Keratinocyte (primary cell): ENCODE results near the gene ADAMTSL3. TPM values are rescaled to one million over a fixed set of nuclear protein-coding genes. Genes with fewer than 3 reads are reported as not detected.

Experiments
- DNase-seq: peaks from one replicate; pipeline ENCODE4 v3.0.0-alpha.2; 2011; ENCODE audit warnings: low read depth, missing footprints, low spot score
- FAIRE-seq: peaks from 2 replicates; lab custom pipeline; 2011; peaks lifted over from hg19 to GRCh38; lab: Jason Lieb, UNC
- H2AFZ ChIP-seq: 2 replicates; pipeline ENCODE4 v1.6.0; 2012; ENCODE audit warnings: low read length, control low read depth, inconsistent platforms; ENCODE audit not compliant: control insufficient read depth
- H3K27ac ChIP-seq: 2 replicates; pipeline ENCODE4 v1.5.1; 2011; ENCODE audit warnings: low read length; ENCODE audit not compliant: control insufficient read depth, insufficient read depth
- H3K27me3 ChIP-seq: 3 replicates; pipeline ENCODE4 v1.6.0; 2011; ENCODE audit warnings: low read length; ENCODE audit not compliant: control insufficient read depth, insufficient read depth; ENCODE audit errors: extremely low read depth
- H3K36me3 ChIP-seq, 2 experiments: 2 replicates in 1 of 2; 3 replicates in 1 of 2; pipeline ENCODE4 v1.5.1; 2011; ENCODE audit warnings: low read length in 2 of 2, mild to moderate bottlenecking in 1 of 2; ENCODE audit not compliant: control insufficient read depth in 2 of 2, insufficient read depth in 2 of 2; ENCODE audit errors: extremely low read depth in 1 of 2
- H3K4me1 ChIP-seq: 3 replicates; pipeline ENCODE4 v1.5.1; 2011; ENCODE audit warnings: low read length; ENCODE audit not compliant: control insufficient read depth, insufficient read depth; ENCODE audit errors: extremely low read depth
- H3K4me2 ChIP-seq: 3 replicates; pipeline ENCODE4 v1.6.0; 2011; ENCODE audit warnings: low read depth, low read length; ENCODE audit not compliant: control insufficient read depth, insufficient read depth; ENCODE audit errors: extremely low read depth
- H3K4me3 ChIP-seq, 3 experiments: fragments of 200-600 bp in 1 of 3; sonication (generic) in 1 of 3; 2 replicates in 2 of 3; 3 replicates in 1 of 3; pipeline ENCODE4 v1.5.1; 2011 to 2016; ENCODE audit warnings: low read length in 3 of 3, mild to moderate bottlenecking in 3 of 3, control low read depth in 2 of 3, inconsistent platforms in 1 of 3, low read depth in 1 of 3, mixed read lengths in 1 of 3, mixed run types in 1 of 3, moderate library complexity in 1 of 3; ENCODE audit not compliant: control insufficient read depth in 2 of 3, insufficient read depth in 2 of 3; ENCODE audit errors: extremely low read depth in 1 of 3
- H3K79me2 ChIP-seq: 2 replicates; pipeline ENCODE4 v1.6.0; 2012; ENCODE audit warnings: low read length; ENCODE audit not compliant: control insufficient read depth, insufficient read depth
- H3K9ac ChIP-seq: 3 replicates; pipeline ENCODE4 v1.6.0; 2011; ENCODE audit warnings: low read length; ENCODE audit not compliant: control insufficient read depth, insufficient read depth; ENCODE audit errors: extremely low read depth
- H3K9me1 ChIP-seq: 3 replicates; pipeline ENCODE4 v1.6.0; 2011; ENCODE audit warnings: low read length; ENCODE audit not compliant: control insufficient read depth, insufficient read depth; ENCODE audit errors: extremely low read depth
- H3K9me3 ChIP-seq: 2 replicates; pipeline ENCODE4 v1.5.1; 2012; ENCODE audit warnings: low read depth, low read length; ENCODE audit not compliant: control insufficient read depth
- H4K20me1 ChIP-seq: 3 replicates; pipeline ENCODE4 v1.6.0; 2011; ENCODE audit warnings: low read length; ENCODE audit not compliant: control insufficient read depth, insufficient read depth; ENCODE audit errors: extremely low read depth
- CTCF ChIP-seq, 3 experiments: IDR thresholded peaks in 1 of 3; conservative IDR thresholded peaks in 1 of 3; optimal IDR thresholded peaks in 1 of 3; 2 replicates in 2 of 3; 3 replicates in 1 of 3; pipeline versions ENCODE3 to v1.5.1; 2011; ENCODE audit warnings: low read length in 3 of 3, mild to moderate bottlenecking in 3 of 3, moderate library complexity in 2 of 3, control low read depth in 1 of 3, inconsistent platforms in 1 of 3; ENCODE audit not compliant: insufficient read depth in 2 of 3; ENCODE audit errors: extremely low read depth in 1 of 3
- EZH2 ChIP-seq: IDR thresholded peaks from one replicate; pipeline ENCODE4 v1.6.1; 2012; ENCODE audit warnings: inconsistent platforms, mild to moderate bottlenecking, low read length, moderate library complexity
- dilution Hi-C: fragments of 300-500 bp; cut with MboI; formaldehyde crosslinking; loops from one replicate; pipeline ENCODE4 v1.7.0; 2020; ENCODE audit warnings: low sequenced_read_pairs; ENCODE audit not compliant: extremely low pct_ligation_motif_present
- polyA plus RNA-seq, 5 experiments: library from polyadenylated mRNA; depleted of rRNA in 3 of 5; stranded (reverse) in 3 of 5; stranded (forward) in 1 of 5; unstranded in 1 of 5; fragments of >200 nt; gene quantifications; 1 replicate in 1 of 5; 2 replicates in 3 of 5; 3 replicates in 1 of 5; pipeline versions ENCODE4 v1.2.1 to v1.2.3, GENCODE V29; 2011 to 2012; ENCODE audit warnings: missing spikeins in 2 of 5, low read depth in 1 of 5, low replicate concordance in 1 of 5

ADAMTSL3 gene
- polyA plus RNA-seq, 1 donor (not counting 4 experiments of a cell fraction or from before 2014, with no cell fraction given), result 0.01 TPM

DNA sequence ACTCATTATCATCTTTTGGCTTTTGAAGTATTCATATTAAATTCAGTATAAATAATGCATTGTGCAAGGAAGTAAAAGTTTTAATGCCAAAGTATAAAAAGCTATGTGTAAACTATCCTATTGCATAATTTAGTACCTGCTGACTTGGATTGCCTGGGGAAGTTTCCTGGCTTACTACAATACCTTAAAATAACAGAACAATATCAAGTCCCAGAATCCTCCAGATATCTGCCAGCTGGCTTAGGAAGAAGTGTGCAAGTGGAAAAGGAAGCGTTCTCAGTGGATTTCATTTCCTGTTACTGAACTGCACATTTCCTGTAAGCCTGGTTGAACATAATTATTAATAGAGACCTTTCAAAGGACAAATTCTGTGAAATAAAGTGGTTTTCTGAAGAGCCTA, 236.7 kb downstream of the ADAMTSL3 start:
- Histone ChIP-seq H3K79me2 (no peaks in the 10 kb centered on the region), H3K9me3 (no peaks in the 10 kb centered on the region), H2AFZ (no peak overlapping the region), H4K20me1 (no peaks in the 10 kb centered on the region), H3K9ac (no peak overlapping the region), H3K27ac (no peak overlapping the region), H3K4me2 (no peak overlapping the region), H3K4me3 (no peak overlapping the region), H3K4me1 (peaks cover 2% of the 10 kb centered on the region), H3K36me3 (no peaks in the 10 kb centered on the region), H3K9me1 (no peaks in the 10 kb centered on the region), H3K27me3 (no peaks in the 10 kb centered on the region)
- dilution Hi-C loops, result no loop called here
- TF ChIP-seq EZH2, result no peak
- TF ChIP-seq CTCF (optimal IDR thresholded peaks at IDR 0.05 in 1 of 3, IDR thresholded peaks at IDR 0.05 in 1 of 3, conservative IDR thresholded peaks at IDR 0.05 in 1 of 3; ENCODE audit: extremely low read depth in 1 of 3, insufficient read depth in 2 of 3, low read length in 3 of 3), result no peak
- DNase-seq (no peak), FAIRE-seq (no peak)

GRCh38 chr15:83892498-83892897, 238.6 kb downstream of the ADAMTSL3 start:
- Histone ChIP-seq H3K4me3 (no peak overlapping the region), H3K27me3 (no peaks in the 10 kb centered on the region), H3K9ac (no peak overlapping the region), H4K20me1 (no peaks in the 10 kb centered on the region), H3K9me1 (no peaks in the 10 kb centered on the region), H3K36me3 (no peaks in the 10 kb centered on the region), H3K79me2 (no peaks in the 10 kb centered on the region), H3K4me1 (peaks cover 2% of the 10 kb centered on the region), H3K4me2 (no peak overlapping the region), H2AFZ (no peak overlapping the region), H3K27ac (no peak overlapping the region), H3K9me3 (no peaks in the 10 kb centered on the region)
- FAIRE-seq, result no peak
- TF ChIP-seq EZH2 (no peak), CTCF (optimal IDR thresholded peaks at IDR 0.05 in 1 of 3, IDR thresholded peaks at IDR 0.05 in 1 of 3, conservative IDR thresholded peaks at IDR 0.05 in 1 of 3; ENCODE audit: extremely low read depth in 1 of 3, insufficient read depth in 2 of 3, low read length in 3 of 3) (no peak)
- DNase-seq, result no peak
- dilution Hi-C loops, result no loop called here
